HFF-Myc (cell line): Measurements from ENCODE around the gene ASPRV1.

ENCODE experiments used
- DNase-seq: peaks from one replicate; pipeline ENCODE4 v3.0.0-alpha.2; 2011; ENCODE audit warnings: low read depth; ENCODE audit errors: extremely low read depth
- H3K4me3 ChIP-seq: replicated peaks from 2 replicates; pipeline ENCODE4 v1.5.1; 2011; ENCODE audit warnings: low read depth, mild to moderate bottlenecking, control low read depth, low read length
- TF ChIP-seq, protein P1 (sequence below): IDR thresholded peaks from 2 replicates; pipeline ENCODE4 v1.5.1; 2012; ENCODE audit warnings: mild to moderate bottlenecking, low read depth, low read length, control low read depth; ENCODE audit errors: missing control alignments

The ASPRV1 gene

DNA sequence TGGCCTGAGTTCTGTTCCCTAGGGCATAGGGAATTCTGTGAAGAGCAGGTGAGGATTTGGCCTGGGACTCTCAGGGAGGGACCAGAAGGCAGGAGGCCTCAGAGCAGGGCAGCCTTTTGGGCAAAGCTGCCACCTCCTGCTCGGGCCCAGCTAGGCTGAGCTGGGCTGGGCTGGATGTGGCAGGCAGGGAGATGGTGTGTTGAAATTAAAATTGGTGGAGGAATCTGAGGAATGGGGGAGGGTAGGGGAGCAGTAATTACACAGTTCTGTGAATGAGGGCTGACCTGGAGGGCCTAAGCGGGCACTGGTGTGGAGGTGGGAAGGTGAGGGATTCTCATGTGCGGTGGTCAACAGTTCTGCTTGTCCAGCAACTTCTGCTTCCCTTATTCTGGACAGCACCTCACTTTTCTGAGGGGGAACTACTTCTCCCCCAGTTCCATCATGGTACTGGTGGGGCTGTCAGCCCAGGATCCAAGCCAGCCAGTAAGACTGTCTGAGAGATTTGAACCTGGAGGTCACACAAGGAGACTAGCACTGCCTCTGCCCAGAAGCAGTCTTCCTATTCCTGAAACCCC, 22.0 kb upstream of the ASPRV1 start:
- TF ChIP-seq, protein P1, sequence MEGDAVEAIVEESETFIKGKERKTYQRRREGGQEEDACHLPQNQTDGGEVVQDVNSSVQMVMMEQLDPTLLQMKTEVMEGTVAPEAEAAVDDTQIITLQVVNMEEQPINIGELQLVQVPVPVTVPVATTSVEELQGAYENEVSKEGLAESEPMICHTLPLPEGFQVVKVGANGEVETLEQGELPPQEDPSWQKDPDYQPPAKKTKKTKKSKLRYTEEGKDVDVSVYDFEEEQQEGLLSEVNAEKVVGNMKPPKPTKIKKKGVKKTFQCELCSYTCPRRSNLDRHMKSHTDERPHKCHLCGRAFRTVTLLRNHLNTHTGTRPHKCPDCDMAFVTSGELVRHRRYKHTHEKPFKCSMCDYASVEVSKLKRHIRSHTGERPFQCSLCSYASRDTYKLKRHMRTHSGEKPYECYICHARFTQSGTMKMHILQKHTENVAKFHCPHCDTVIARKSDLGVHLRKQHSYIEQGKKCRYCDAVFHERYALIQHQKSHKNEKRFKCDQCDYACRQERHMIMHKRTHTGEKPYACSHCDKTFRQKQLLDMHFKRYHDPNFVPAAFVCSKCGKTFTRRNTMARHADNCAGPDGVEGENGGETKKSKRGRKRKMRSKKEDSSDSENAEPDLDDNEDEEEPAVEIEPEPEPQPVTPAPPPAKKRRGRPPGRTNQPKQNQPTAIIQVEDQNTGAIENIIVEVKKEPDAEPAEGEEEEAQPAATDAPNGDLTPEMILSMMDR: no peak
- DNase-seq: no peak
- H3K4me3 ChIP-seq: no peak overlapping the region

DNA sequence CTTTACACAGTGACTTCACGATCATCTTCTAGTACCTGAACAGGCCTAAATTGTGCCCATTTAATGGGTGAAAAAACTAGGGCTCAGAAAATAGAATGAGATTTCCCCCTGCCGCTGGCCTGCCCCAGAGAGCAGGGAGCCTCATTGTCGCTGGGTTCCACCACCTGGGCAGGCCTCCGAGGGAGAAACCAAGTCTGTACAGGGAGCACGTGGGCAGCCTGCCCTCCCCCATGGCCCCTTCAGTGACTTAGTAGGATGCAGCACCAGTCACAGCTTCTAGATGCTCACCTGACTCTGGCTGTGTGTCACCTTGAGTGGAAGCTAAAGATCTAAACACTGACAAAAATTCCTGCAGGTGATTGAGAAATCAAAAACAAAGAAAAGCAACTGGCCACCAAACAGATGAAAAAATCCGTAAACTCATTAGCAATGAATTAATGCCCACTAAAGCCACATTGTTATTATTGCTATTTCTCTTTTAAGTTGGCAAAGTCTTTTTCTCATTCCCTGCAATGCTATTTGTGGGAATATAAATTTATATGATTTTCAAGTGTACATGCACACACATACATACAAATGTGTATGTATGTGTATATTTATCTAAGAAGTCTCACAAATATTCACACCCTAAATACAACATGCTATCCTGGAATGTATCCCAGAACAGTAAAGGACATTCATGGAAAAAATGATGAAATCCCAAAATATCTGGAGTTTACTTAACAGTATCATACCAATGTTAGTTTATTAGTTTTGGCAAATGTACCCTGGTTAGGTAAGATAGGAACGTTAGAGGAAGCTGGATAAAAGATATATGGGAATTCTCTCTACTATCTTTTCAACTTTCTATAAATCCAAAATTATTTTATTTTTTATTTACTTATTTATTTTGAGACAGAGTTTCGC, 18.7 kb upstream of the ASPRV1 start:
- TF ChIP-seq, protein P1: no peak
- H3K4me3 ChIP-seq: no peak overlapping the region
- DNase-seq: no peak

DNA sequence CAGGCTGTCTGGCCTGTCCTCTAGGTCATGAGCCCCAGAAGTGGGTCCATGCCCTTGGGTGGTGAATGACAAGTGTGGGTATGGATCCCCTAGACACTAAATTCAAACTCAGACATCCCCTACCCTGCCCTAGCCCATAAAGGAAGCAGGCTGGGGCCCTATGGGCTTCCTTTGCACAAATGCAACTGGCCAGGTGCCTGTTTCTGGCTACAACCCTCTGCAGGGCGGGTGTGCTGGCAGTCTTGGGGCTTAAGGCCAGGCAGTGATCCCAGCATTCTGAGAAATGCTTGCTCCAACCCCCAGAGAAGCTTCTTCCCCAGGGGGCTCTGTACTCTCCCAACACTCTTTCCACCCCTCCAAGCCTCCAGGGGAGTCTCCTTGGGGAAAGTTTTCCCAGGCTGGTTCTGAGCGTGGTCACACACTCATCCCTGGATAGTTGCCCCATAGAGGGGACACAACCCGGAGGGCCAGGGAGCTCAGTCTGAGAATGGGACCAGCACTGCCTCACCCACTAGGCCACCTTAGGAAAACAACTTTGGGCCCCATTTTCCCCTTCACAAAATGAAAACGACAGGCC, 16.6 kb upstream of the ASPRV1 start:
- no peak overlapping the region for H3K4me3 ChIP-seq
- TF ChIP-seq, protein P1: no peak
- DNase-seq: no peak

DNA sequence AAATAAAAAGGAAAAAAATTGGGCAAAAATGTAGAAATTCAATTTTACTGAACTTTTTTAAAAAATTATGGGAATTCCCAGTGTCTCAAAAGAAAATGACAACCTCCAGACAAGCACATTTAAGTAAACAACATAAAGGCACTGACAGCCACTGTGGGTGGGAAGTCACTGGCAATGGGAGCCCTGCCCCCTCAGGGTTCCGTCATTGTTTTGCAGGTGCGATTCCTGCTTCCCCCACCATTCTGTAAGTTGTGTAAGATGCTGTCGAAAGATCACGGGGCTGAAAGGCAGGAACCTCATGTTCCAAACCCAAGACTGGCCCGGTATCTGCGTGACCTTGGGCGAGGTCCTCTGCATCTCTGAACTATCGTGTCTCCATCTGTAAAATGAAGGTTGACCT, 15.8 kb upstream of the ASPRV1 start:
- TF ChIP-seq, protein P1: no peak
- DNase-seq: no peak
- H3K4me3 ChIP-seq: no peak overlapping the region

DNA sequence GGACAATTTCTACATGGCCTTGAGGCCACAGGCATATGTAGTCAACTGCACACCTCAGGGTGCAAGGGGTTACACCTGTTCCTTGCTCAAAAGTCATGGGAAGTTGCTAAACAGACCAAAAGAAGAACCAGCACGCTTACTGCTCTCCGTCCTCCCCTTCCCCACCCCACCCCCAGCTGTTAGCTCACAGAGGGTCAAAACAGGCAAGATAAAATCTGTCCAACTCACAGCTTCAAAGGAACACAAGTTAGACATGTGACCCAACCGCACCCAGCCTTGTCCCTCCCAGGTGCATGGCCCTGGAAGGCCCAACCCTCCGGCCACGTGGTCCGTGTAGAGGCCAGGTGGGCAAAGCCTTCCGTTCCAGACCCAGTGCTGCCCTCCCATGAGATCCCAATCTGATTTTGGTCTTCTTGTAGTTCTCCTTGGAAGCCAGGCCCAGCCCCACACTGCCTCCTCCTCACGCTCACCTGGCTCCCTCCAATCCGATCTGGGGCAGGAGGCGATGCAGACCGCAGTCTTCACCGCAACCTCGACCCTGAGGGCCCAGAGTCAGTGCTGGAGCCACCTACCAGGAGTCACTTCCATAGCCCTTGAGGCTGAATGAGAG, 14.5 kb upstream of the ASPRV1 start:
- no peak overlapping the region for H3K4me3 ChIP-seq
- DNase-seq: no peak
- TF ChIP-seq, protein P1: no peak

DNA sequence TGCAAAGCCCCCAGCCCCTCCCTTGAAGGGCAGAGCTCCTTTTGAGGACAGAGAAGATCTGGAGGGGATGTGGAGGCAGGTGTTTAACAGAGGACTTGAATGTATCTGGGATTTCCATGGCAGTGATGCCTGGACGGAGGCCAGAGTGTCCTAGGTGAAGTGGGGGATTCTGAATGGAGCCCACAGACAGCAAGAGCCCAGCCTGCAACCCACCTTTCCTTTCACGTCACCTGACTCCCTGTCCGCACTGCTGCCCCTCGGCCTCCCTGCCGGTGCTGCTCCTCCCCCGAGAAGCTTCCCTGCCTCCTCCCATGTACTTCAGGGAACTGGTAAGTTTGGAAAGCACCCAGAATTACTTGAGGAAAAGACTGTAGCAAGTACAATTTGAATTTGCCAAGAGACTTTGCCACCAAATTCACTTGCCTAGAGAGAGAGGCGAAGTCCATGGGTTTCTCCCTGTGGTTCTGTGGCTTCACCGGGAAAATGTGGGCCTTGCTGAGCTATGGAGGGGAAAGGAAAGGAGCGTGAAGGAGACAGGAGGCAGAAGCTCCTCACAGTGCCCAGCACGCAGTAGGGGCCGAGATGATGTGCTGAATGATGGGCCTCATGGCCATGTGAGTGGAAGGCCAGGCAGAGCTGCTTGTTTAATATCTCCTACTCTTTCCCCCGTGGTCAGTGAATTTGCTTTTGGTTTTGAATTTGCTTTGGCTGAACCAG, 13.9 kb upstream of the ASPRV1 start:
- H3K4me3 ChIP-seq: no peak overlapping the region
- DNase-seq: no peak
- TF ChIP-seq, protein P1: no peak
